ENCODE measurements around the gene TRNP1. TPM values are rescaled to one million over a fixed set of nuclear protein-coding genes. Genes with fewer than 3 reads are reported as not detected.

Gene TRNP1
- total and polyA plus RNA-seq, 10 of the 15 experiments (the other 5 are each of a cell fraction or from before 2014, with no cell fraction given) = 0.13 TPM; not detected in 9

DNA sequence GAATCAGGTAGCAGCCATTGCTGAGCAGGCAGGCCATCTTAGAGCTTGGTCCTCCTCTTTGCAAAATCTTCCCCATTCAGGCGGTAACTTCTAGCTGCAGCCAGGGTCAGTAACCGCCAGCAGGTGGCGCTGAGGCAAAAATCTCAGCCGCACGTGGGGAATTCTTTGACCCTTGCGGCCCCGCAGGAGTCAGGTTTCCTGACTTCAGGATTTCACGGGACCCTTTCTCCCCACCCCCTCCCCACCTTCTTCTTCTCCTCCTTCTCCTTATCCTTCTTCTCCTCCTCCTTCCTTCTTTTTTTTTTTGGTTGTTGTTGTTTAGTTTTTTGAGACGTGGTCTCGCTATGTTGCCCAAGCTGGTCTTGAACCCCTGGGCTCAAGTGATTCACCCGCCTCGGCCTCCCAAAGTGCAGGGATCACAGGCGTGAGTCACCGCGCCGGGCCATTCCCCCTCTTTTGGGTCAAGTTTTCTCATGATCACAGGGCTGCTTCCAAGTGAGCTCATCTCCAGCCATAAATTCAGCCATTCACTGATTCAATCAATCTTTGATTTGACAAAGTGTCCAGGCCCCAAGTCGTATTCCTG lies 52.6 kb downstream of the TRNP1 start:
- SMC1A ChIA-PET (ENCODE audit: uncharacterized antibody, unreplicated experiment) = interaction anchor here (0.9 to 6.8 kb wide), 19 partner anchors 11 to 561 kb away, joined by 3 to 176 read pairs (median 5); no protein-coding TSS in a partner anchor
- Histone ChIP-seq H3K9ac (ENCODE audit: control insufficient read depth, insufficient read depth, low read length) (no peak overlapping the region), H3K4me1 (ENCODE audit: control insufficient read depth, insufficient read depth, low read length) (peaks cover 5% of the 10 kb centered on the region; the same call in 1 of the 2 replicates), H3K36me3 (ENCODE audit: control insufficient read depth in 2 of 2, insufficient read depth in 2 of 2, low read length in 1 of 2) (no peaks in the 10 kb centered on the region), H3K27me3 (replicated peaks in 1 of 2; ENCODE audit: control insufficient read depth in 2 of 2, insufficient read depth in 2 of 2, low read length in 1 of 2) (peaks cover 0 to 2% of the 10 kb centered on the region in 2 experiments; a peak in 2 of 4 replicates), H3K9me3 (replicated peaks; ENCODE audit: control insufficient read depth, insufficient read depth, low read length) (no peaks in the 10 kb centered on the region), H3K27ac (ENCODE audit: control insufficient read depth, insufficient read depth) (no peak overlapping the region), H2AFZ (ENCODE audit: control insufficient read depth, low read depth, low read length) (no peak overlapping the region), H3K4me3 (no peak overlapping the region), H4K20me1 (ENCODE audit: control insufficient read depth, insufficient read depth) (no peaks in the 10 kb centered on the region), H3K4me2 (ENCODE audit: control insufficient read depth, insufficient read depth) (no peak overlapping the region), H3K79me2 (ENCODE audit: control insufficient read depth, insufficient read depth, low read length) (no peaks in the 10 kb centered on the region)
- peak; percentile 31 for FAIRE-seq
- RAD21 ChIA-PET (ENCODE audit: unreplicated experiment) = interaction anchor here (0.6 to 5.8 kb wide), 24 partner anchors 8 to 623 kb away, joined by 3 to 224 read pairs (median 4); partner anchors contain the start of gene SLC9A1
- WGBS (ENCODE audit: insufficient coverage, insufficient replicate concordance, low lambda C conversion rate, missing lambda C conversion rate) = 13% methylated on average over 17 of the region's 17 CpGs
- CTCF ChIA-PET = interaction anchor here (0.6 to 14.6 kb wide), 55 partner anchors 9 to 1570 kb away, joined by 3 to 577 read pairs (median 4); partner anchors contain the start of genes GPATCH3, GPN2 and SLC9A1
- POLR2A ChIA-PET = interaction anchor here (1.2 to 2.2 kb wide), 2 partner anchors 51 to 53 kb away, joined by 4 to 7 read pairs; no protein-coding TSS in a partner anchor
- intact Hi-C loops (cut with micrococcal nuclease; ENCODE audit: unreplicated experiment) (loop anchor here (2.0 kb wide), 2 partner anchors 239 to 343 kb away; no protein-coding TSS in a partner anchor), in situ Hi-C loops (cut with MboI) (loop anchor here (5.0 kb wide), 1 partner anchor 51 kb away; no protein-coding TSS in a partner anchor)
- no peak for DNase-seq (ENCODE audit: low read depth, low spot score)
- BruUV-seq (replicated peaks) = no TSS peak
- TF ChIP-seq KLF5 (IDR thresholded peaks at IDR 0.05; ENCODE audit: partially characterized antibody) (no peak), RB1 (IDR thresholded peaks at IDR 0.05; ENCODE audit: borderline replicate concordance) (0 out of 2 replicates have a peak, but pooled peaks have one; percentile 47), SMAD5 (IDR thresholded peaks at IDR 0.05; ENCODE audit: low read depth) (no peak), CHD4 (IDR thresholded peaks at IDR 0.05) (no peak), NR2F1 (conservative IDR thresholded peaks at IDR 0.05) (peak; percentile 84), YY1 (IDR thresholded peaks at IDR 0.05; ENCODE audit: low read depth, low read length) (peak; percentile 77), BHLHE40 (IDR thresholded peaks at IDR 0.05; ENCODE audit: borderline replicate concordance in 1 of 2, low read depth in 2 of 2, low read length in 1 of 2) (peak; percentile 85 to 88), NBN (IDR thresholded peaks at IDR 0.05) (0 out of 2 replicates have a peak, but pooled peaks have one; percentile 23), RUNX3 (IDR thresholded peaks at IDR 0.05; ENCODE audit: low read length) (peak; percentile 51), NFIC (IDR thresholded peaks at IDR 0.05; ENCODE audit: low read depth, low read length) (no peak), RAD21 (IDR thresholded peaks at IDR 0.05; ENCODE audit: insufficient read depth, low read depth, low read length) (peak; percentile 41; the same call in 1 of the 2 replicates), HDAC6 (IDR thresholded peaks at IDR 0.05; ENCODE audit: unreplicated experiment) (no peak), IKZF1 (conservative IDR thresholded peaks at IDR 0.05) (0 out of 2 replicates have a peak, but pooled peaks have one; percentile 26), CTCF (IDR thresholded peaks at IDR 0.05 in 2 of 3, conservative IDR thresholded peaks at IDR 0.05 in 1 of 3; ENCODE audit: control insufficient read depth in 2 of 3, extremely low read depth in 1 of 3, insufficient read depth in 1 of 3, low read depth in 3 of 3, low read length in 3 of 3) (peak; percentile 83 to 95 (median 90)), SMC3 (IDR thresholded peaks at IDR 0.05; ENCODE audit: borderline replicate concordance, low read length) (peak; percentile 68)
- TF ChIP-seq, protein P1, sequence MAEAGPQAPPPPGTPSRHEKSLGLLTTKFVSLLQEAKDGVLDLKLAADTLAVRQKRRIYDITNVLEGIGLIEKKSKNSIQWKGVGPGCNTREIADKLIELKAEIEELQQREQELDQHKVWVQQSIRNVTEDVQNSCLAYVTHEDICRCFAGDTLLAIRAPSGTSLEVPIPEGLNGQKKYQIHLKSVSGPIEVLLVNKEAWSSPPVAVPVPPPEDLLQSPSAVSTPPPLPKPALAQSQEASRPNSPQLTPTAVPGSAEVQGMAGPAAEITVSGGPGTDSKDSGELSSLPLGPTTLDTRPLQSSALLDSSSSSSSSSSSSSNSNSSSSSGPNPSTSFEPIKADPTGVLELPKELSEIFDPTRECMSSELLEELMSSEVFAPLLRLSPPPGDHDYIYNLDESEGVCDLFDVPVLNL (IDR thresholded peaks at IDR 0.05; ENCODE audit: low read depth, low read length) = no peak
- ATAC-seq = peak; percentile 86

All from GM12878 (cell line).